Mesenchymal stem cell (in vitro differentiated cells and primary cell): Measurements from ENCODE around the gene MRPS18B.

Source experiments
- DNase-seq: peaks from one replicate; pipeline ENCODE4 v3.0.0-alpha.2; 2013
- H2AFZ ChIP-seq: one replicate; pipeline ENCODE4 v1.6.1; 2013; ENCODE audit warnings: low read depth, mild to moderate bottlenecking, control low read depth, inconsistent platforms, low read length, moderate library complexity
- H2AK5ac ChIP-seq: 2 replicates; pipeline ENCODE4 v1.6.1; 2013; ENCODE audit warnings: low read length, moderate library complexity, mild to moderate bottlenecking, inconsistent platforms; ENCODE audit not compliant: severe bottlenecking
- H2BK120ac ChIP-seq: one replicate; pipeline ENCODE4 v1.6.1; 2013; ENCODE audit warnings: low read depth, mild to moderate bottlenecking, inconsistent platforms, low read length, moderate library complexity
- H2BK12ac ChIP-seq, 2 experiments: one replicate each; pipeline ENCODE4 v1.6.1; 2013; ENCODE audit warnings: inconsistent platforms in 2 of 2, low read length in 2 of 2, mild to moderate bottlenecking in 2 of 2, moderate library complexity in 2 of 2, control low read depth in 1 of 2
- H2BK15ac ChIP-seq: one replicate; pipeline ENCODE4 v1.6.1; 2013; ENCODE audit warnings: mild to moderate bottlenecking, low read depth, inconsistent platforms; ENCODE audit not compliant: poor library complexity, severe bottlenecking
- H2BK5ac ChIP-seq: 2 replicates; pipeline ENCODE4 v1.6.1; 2013; ENCODE audit warnings: low read depth, mild to moderate bottlenecking, low read length, control low read depth, inconsistent platforms; ENCODE audit not compliant: poor library complexity, severe bottlenecking
- H3K14ac ChIP-seq, 2 experiments: one replicate each; pipeline ENCODE4 v1.6.1; 2013; ENCODE audit warnings: inconsistent platforms in 2 of 2, low read length in 2 of 2, control low read depth in 1 of 2, mild to moderate bottlenecking in 1 of 2, moderate library complexity in 1 of 2
- H3K18ac ChIP-seq, 2 experiments: one replicate each; pipeline ENCODE4 v1.6.1; 2013; ENCODE audit warnings: inconsistent platforms in 2 of 2, low read length in 2 of 2, control low read depth in 1 of 2, low read depth in 1 of 2, mild to moderate bottlenecking in 1 of 2
- H3K23ac ChIP-seq, 2 experiments: one replicate each; pipeline ENCODE4 v1.6.1; 2013; ENCODE audit warnings: inconsistent platforms in 2 of 2, low read length in 2 of 2, mild to moderate bottlenecking in 2 of 2, moderate library complexity in 2 of 2, control low read depth in 1 of 2
- H3K27ac ChIP-seq: 2 replicates; pipeline ENCODE4 v1.5.1; 2013; ENCODE audit warnings: mild to moderate bottlenecking, moderate library complexity, low read length, control low read depth, inconsistent platforms; ENCODE audit not compliant: poor library complexity, severe bottlenecking
- H3K27me3 ChIP-seq, 2 experiments: 2 replicates each; pipeline versions ENCODE4 v1.6.1 to v1.7.0; 2013; ENCODE audit warnings: low read length in 2 of 2, mild to moderate bottlenecking in 2 of 2, moderate library complexity in 2 of 2, control low read depth in 1 of 2, inconsistent platforms in 1 of 2; ENCODE audit not compliant: control insufficient read depth in 1 of 2, insufficient read depth in 1 of 2
- H3K36me3 ChIP-seq, 2 experiments: 2 replicates each; pipeline versions ENCODE4 v1.6.1 to v1.7.0; 2013; ENCODE audit warnings: low read length in 2 of 2, control low read depth in 1 of 2, inconsistent platforms in 1 of 2, low read depth in 1 of 2, mild to moderate bottlenecking in 1 of 2; ENCODE audit not compliant: insufficient read depth in 2 of 2, control insufficient read depth in 1 of 2
- H3K4ac ChIP-seq, 2 experiments: one replicate each; pipeline ENCODE4 v1.6.1; 2013; ENCODE audit warnings: inconsistent platforms in 2 of 2, low read length in 2 of 2, mild to moderate bottlenecking in 2 of 2, moderate library complexity in 2 of 2, control low read depth in 1 of 2, low read depth in 1 of 2
- H3K4me1 ChIP-seq: 2 replicates; pipeline ENCODE4 v1.6.1; 2013; ENCODE audit warnings: low read depth, low read length, control low read depth; ENCODE audit not compliant: control insufficient read depth, insufficient read depth
- H3K4me2 ChIP-seq: 2 replicates; pipeline ENCODE4 v1.6.1; 2013; ENCODE audit warnings: low read length, mild to moderate bottlenecking, inconsistent platforms; ENCODE audit not compliant: poor library complexity, severe bottlenecking
- H3K4me3 ChIP-seq, 2 experiments: 2 replicates each; pipeline versions ENCODE4 v1.5.1 to v1.7.0; 2013; ENCODE audit warnings: low read length in 2 of 2, mild to moderate bottlenecking in 2 of 2, control low read depth in 1 of 2, low read depth in 1 of 2; ENCODE audit not compliant: insufficient read depth in 1 of 2
- H3K79me1 ChIP-seq: replicated peaks from 2 replicates; pipeline ENCODE4 v1.6.1; 2013; ENCODE audit warnings: mild to moderate bottlenecking, control low read depth, low read length, inconsistent platforms; ENCODE audit not compliant: poor library complexity, severe bottlenecking
- H3K9ac ChIP-seq: 2 replicates; pipeline ENCODE4 v1.7.0; 2013; ENCODE audit warnings: mild to moderate bottlenecking, low read length, moderate library complexity
- H3K9me3 ChIP-seq: 2 replicates; pipeline ENCODE4 v1.7.0; 2013; ENCODE audit warnings: mild to moderate bottlenecking, low read length; ENCODE audit not compliant: control insufficient read depth
- H4K8ac ChIP-seq: one replicate; pipeline ENCODE4 v1.6.1; 2013; ENCODE audit warnings: inconsistent platforms, mild to moderate bottlenecking, low read length, moderate library complexity
- H4K91ac ChIP-seq: one replicate; pipeline ENCODE4 v1.6.1; 2013; ENCODE audit warnings: mild to moderate bottlenecking, low read length, inconsistent platforms
- WGBS: methylation state at CpG from one replicate; pipeline ENCODE4 v1.1.7; 2013; ENCODE audit warnings: mixed read lengths; 5-methylcytosine and 5-hydroxymethylcytosine counted together

Gene MRPS18B

GRCh38 chr6:30647242-30648116, 29.8 kb downstream of the MRPS18B start:
- Histone ChIP-seq H3K4me2 (peak overlapping the region; percentile 68), H2BK120ac (peak overlapping the region; percentile 78), H4K91ac (peak overlapping the region; percentile 80), H2BK15ac (peak overlapping the region; percentile 33), H2AK5ac (no peak overlapping the region), H3K4ac (peak overlapping the region; percentile 67 to 77), H3K18ac (peak overlapping the region; percentile 87 to 97), H3K4me3 (peak overlapping the region; percentile 93 to 99), H3K36me3 (peaks cover 33 to 53% of the 10 kb centered on the region in 2 experiments), H3K23ac (peak overlapping the region in 1 of 2 experiments; percentile 24), H3K14ac (peak overlapping the region in 1 of 2 experiments; percentile 66), H3K9ac (peak overlapping the region; percentile 91), H3K9me3 (no peaks in the 10 kb centered on the region), H2BK12ac (peak overlapping the region in 1 of 2 experiments; percentile 45), H4K8ac (peak overlapping the region; percentile 93), H3K27ac (peak overlapping the region; percentile 84), H2BK5ac (peak overlapping the region; percentile 97), H3K79me1 (peaks cover 27% of the 10 kb centered on the region), H2AFZ (peak overlapping the region; percentile 83), H3K27me3 (no peaks in the 10 kb centered on the region), H3K4me1 (peaks cover 3% of the 10 kb centered on the region)
- 1% methylated on average over 64 of the region's 78 CpGs for WGBS
- DNase-seq = peak; percentile 71

GRCh38 chr6:30651143-30651542, 33.5 kb downstream of the MRPS18B start:
- H3K9ac ChIP-seq = no peak overlapping the region
- H3K14ac ChIP-seq = no peak overlapping the region
- no peak overlapping the region for H2BK15ac ChIP-seq
- H2AK5ac ChIP-seq = no peak overlapping the region
- no peak overlapping the region for H3K4me2 ChIP-seq
- H3K18ac ChIP-seq = no peak overlapping the region
- 98% methylated on average over 11 of the region's 12 CpGs for WGBS
- H2AFZ ChIP-seq = no peak overlapping the region
- no peak overlapping the region for H3K4me3 ChIP-seq
- no peak for DNase-seq
- H2BK12ac ChIP-seq = no peak overlapping the region
- H3K23ac ChIP-seq = no peak overlapping the region
- H2BK5ac ChIP-seq = no peak overlapping the region
- H3K36me3 ChIP-seq = peaks cover 45 to 58% of the 10 kb centered on the region in 2 experiments
- H3K9me3 ChIP-seq = no peaks in the 10 kb centered on the region
- H2BK120ac ChIP-seq = no peak overlapping the region
- H4K8ac ChIP-seq = no peak overlapping the region
- H3K27ac ChIP-seq = no peak overlapping the region
- H3K4me1 ChIP-seq = peaks cover 12% of the 10 kb centered on the region
- H3K27me3 ChIP-seq = no peaks in the 10 kb centered on the region
- H3K79me1 ChIP-seq = peaks cover 10% of the 10 kb centered on the region
- H3K4ac ChIP-seq = no peak overlapping the region
- no peak overlapping the region for H4K91ac ChIP-seq

DNA sequence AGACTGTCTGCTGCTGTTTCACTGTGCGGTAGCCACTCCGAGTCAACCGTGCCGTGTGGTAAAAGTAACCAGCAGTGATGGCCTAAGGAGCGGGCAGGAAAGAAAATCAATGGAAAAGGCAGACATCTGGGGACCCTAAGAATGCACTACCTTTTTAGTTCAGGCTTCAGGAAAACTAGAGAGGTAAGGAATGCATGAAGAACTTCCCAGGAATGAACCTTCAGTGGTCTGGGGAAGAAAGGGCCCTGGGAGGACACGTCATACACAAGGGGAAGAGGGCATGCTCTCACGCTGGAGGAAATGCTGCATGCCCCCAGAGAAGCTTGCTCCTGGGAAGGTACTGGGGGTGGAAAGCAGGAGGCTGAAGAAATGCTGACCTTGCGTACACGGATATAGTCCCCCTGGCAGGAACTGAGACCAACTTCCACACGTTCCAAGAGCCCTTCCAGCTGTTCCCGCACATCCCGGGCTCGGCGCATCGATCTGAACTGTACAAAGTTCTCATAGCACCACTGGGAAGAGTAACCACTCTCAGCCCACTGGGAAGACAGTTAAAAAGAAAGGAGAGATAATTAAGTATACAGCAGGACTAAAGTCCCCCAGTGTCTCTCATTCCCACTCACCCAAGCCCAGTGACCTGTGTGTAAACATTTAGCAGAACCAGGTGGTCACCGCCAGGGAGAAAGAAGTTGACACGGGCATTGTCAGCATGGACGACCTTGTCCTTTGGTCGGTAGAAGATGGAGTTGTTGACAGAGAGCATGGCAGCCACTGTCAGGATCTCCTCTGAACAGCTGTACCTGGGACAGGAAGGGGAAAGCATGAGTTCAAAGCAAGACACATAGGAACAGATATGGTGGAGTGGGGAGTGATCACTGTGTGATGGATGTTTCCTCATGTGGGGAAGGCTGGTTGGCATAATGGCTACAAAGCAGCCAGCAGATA, 37.4 kb downstream of the MRPS18B start:
- no peak overlapping the region for H2AK5ac ChIP-seq
- H3K27me3 ChIP-seq = no peaks in the 10 kb centered on the region
- no peak overlapping the region for H2BK12ac ChIP-seq
- H2BK5ac ChIP-seq = no peak overlapping the region
- H3K9me3 ChIP-seq = no peaks in the 10 kb centered on the region
- peaks cover 14% of the 10 kb centered on the region for H3K4me1 ChIP-seq
- H4K91ac ChIP-seq = no peak overlapping the region
- no peak overlapping the region for H2BK15ac ChIP-seq
- H3K18ac ChIP-seq = no peak overlapping the region
- peaks cover 77 to 91% of the 10 kb centered on the region in 2 experiments for H3K36me3 ChIP-seq
- no peak overlapping the region for H3K23ac ChIP-seq
- no peak overlapping the region for H3K9ac ChIP-seq
- H3K14ac ChIP-seq = no peak overlapping the region
- 93% methylated on average over 14 of the region's 19 CpGs for WGBS
- DNase-seq = no peak
- H4K8ac ChIP-seq = no peak overlapping the region
- no peak overlapping the region for H3K4me2 ChIP-seq
- no peak overlapping the region for H3K4me3 ChIP-seq
- H2AFZ ChIP-seq = no peak overlapping the region
- H3K79me1 ChIP-seq = peaks cover 1% of the 10 kb centered on the region
- no peak overlapping the region for H3K27ac ChIP-seq
- H2BK120ac ChIP-seq = no peak overlapping the region
- H3K4ac ChIP-seq = no peak overlapping the region

DNA sequence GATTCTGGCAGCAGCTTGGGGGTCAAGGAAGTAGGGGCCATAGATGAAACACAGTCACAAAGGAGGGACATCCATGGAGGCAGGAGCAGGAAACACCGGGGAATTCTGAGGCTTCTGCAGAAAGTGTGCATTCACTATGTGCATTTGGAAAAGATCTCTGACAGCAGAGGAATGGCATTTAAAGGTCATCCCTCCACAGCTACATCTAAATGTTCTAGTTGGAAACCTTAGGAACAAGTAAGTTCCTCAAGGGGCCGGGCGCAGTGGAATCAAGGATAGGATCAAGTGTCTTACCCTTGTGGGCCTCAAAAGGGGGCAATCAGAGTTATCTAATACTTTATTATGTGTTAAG, 38.1 kb downstream of the MRPS18B start:
- 90% methylated on average over 3 of the region's 3 CpGs for WGBS
- Histone ChIP-seq H3K4me2 (no peak overlapping the region), H3K23ac (no peak overlapping the region), H2BK120ac (no peak overlapping the region), H3K18ac (no peak overlapping the region), H3K36me3 (peaks cover 82 to 98% of the 10 kb centered on the region in 2 experiments), H2AK5ac (no peak overlapping the region), H3K4ac (no peak overlapping the region), H3K4me1 (peaks cover 14% of the 10 kb centered on the region), H4K8ac (no peak overlapping the region), H2BK5ac (no peak overlapping the region), H3K27ac (peak overlapping the region; percentile 34), H3K9me3 (no peaks in the 10 kb centered on the region), H3K4me3 (no peak overlapping the region), H2BK15ac (no peak overlapping the region), H2AFZ (no peak overlapping the region), H4K91ac (no peak overlapping the region), H3K9ac (no peak overlapping the region), H3K27me3 (no peaks in the 10 kb centered on the region), H3K79me1 (peaks cover 1% of the 10 kb centered on the region), H2BK12ac (no peak overlapping the region), H3K14ac (no peak overlapping the region)
- DNase-seq = no peak
